GM12801 (cell line): Measurements from ENCODE around the gene SLC5A2.

Source experiments
- CTCF ChIP-seq: IDR thresholded peaks from one replicate; pipeline ENCODE4 v1.5.1; 2011; ENCODE audit warnings: control low read depth; ENCODE audit not compliant: insufficient read length; ENCODE audit errors: extremely low read depth

The SLC5A2 gene

GRCh38 chr16:31527734-31528274 lies 44.9 kb downstream of the SLC5A2 start, which contains the start of gene AHSP:
Gene AHSP (plus strand): TSS chr16:31527900. CDS start chr16:31528140, 240 bp downstream.
- TF ChIP-seq CTCF: no peak

GRCh38 chr16:31528523-31529107 lies 45.7 kb downstream of the SLC5A2 start:
- no peak for TF ChIP-seq CTCF

- TF ChIP-seq CTCF: no peak
Measured at GRCh38 chr16:31529108-31529936, 46.4 kb downstream of the SLC5A2 start.

- TF ChIP-seq CTCF: no peak
Measured at GRCh38 chr16:31529937-31530312, 47.0 kb downstream of the SLC5A2 start.

GRCh38 chr16:31530405-31530804 lies 47.5 kb downstream of the SLC5A2 start:
- TF ChIP-seq CTCF: no peak

GRCh38 chr16:31531096-31531495 lies 48.2 kb downstream of the SLC5A2 start:
- no peak for TF ChIP-seq CTCF

GRCh38 chr16:31532120-31532519 lies 49.2 kb downstream of the SLC5A2 start:
- TF ChIP-seq CTCF: no peak
